Muscle of back (tissue), 11 donors: ENCODE measurements around the gene RRM1. TPM values are rescaled to one million over a fixed set of nuclear protein-coding genes. Genes with fewer than 3 reads are reported as not detected.
"Not testable (repeated sequence)": the region's sequence is repeated elsewhere in the genome, so short reads cannot be mapped to it uniquely, and the experiment has no call there.

Source experiments
- DNase-seq, 3 donors: peaks; one replicate each; pipeline versions ENCODE4 v3.0.0 to v3.0.0-alpha.2; 2013
- polyA plus RNA-seq, 10 donors: library from polyadenylated mRNA; unstranded; fragments of 120-200 nt; gene quantifications; one replicate each; pipeline ENCODE4 v1.2.1, GENCODE V29; 2013; ENCODE audit not compliant: insufficient read length in 10 of 10

The RRM1 gene
- polyA plus RNA-seq, 10 donors = 36.8 to 55.8 (median 43.4) TPM

- DNase-seq = no peak
Observed at GRCh38 chr11:4127357-4127756, 32.8 kb downstream of the RRM1 start.

GRCh38 chr11:4130219-4130618 is 35.6 kb downstream of the RRM1 start:
- not testable (repeated sequence) for DNase-seq

- no peak for DNase-seq
Observed at GRCh38 chr11:4134806-4135205, 40.2 kb downstream of the RRM1 start.

- DNase-seq = no peak
Observed at GRCh38 chr11:4138497-4138896, 43.9 kb downstream of the RRM1 start.

GRCh38 chr11:4140067-4140636 is 45.6 kb downstream of the RRM1 start:
- no peak for DNase-seq

GRCh38 chr11:4146070-4146771 is 51.6 kb downstream of the RRM1 start:
- no peak for DNase-seq

GRCh38 chr11:4146772-4147098 is 52.1 kb downstream of the RRM1 start:
- DNase-seq = no peak

- DNase-seq = no peak
Observed at GRCh38 chr11:4154503-4154902, 59.9 kb downstream of the RRM1 start.

- DNase-seq = no peak
Observed at GRCh38 chr11:4156571-4156970, 62.0 kb downstream of the RRM1 start.

GRCh38 chr11:4158818-4159217 is 64.2 kb downstream of the RRM1 start:
- not testable (repeated sequence) for DNase-seq

GRCh38 chr11:4161305-4161704 is 66.7 kb downstream of the RRM1 start:
- DNase-seq = no peak

GRCh38 chr11:4164884-4165590 is 70.4 kb downstream of the RRM1 start:
- DNase-seq = no peak

GRCh38 chr11:4167292-4167691 is 72.7 kb downstream of the RRM1 start:
- no peak for DNase-seq

- no peak for DNase-seq
Observed at GRCh38 chr11:4167758-4168157, 73.2 kb downstream of the RRM1 start.

GRCh38 chr11:4175620-4176350 is 81.2 kb downstream of the RRM1 start:
- not testable (repeated sequence) for DNase-seq

- DNase-seq = no peak
Observed at GRCh38 chr11:4178813-4179662, 84.4 kb downstream of the RRM1 start.

- no peak for DNase-seq
Observed at GRCh38 chr11:4180441-4181183, 86.0 kb downstream of the RRM1 start.

GRCh38 chr11:4181782-4182721 is 87.5 kb downstream of the RRM1 start:
- DNase-seq = peak; percentile 4 to 39 (median 36)

GRCh38 chr11:4183410-4184057 is 88.9 kb downstream of the RRM1 start:
- DNase-seq = no peak
